Measurements from ENCODE around the gene CCDC198.

The CCDC198 gene

GRCh38 chr14:57462551-57462950 lies 31.1 kb downstream of the CCDC198 start:
- DNase-seq = no peak

GRCh38 chr14:57461777-57462320 lies 31.8 kb downstream of the CCDC198 start:
- DNase-seq = no peak

DNA sequence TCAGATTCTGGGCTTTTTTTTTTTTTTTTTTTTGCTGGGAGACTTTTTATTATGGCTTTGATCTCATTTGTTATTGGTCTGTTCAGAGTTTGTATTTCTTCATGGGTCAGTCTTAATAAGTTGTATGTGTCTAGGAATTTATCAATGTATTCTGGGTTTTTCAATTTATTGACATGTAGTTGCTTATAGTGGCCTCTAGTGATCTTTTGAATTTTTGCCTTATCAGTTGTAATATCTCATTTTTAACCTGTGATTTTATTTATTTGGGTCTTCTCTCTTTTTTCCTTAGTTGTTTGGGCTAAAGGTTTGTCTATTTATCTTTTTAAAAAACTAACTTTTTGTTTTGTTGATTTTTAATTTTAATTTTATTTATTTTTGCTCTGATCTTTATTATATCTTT lies 57.7 kb downstream of the CCDC198 start:
- DNase-seq = no peak

DNA sequence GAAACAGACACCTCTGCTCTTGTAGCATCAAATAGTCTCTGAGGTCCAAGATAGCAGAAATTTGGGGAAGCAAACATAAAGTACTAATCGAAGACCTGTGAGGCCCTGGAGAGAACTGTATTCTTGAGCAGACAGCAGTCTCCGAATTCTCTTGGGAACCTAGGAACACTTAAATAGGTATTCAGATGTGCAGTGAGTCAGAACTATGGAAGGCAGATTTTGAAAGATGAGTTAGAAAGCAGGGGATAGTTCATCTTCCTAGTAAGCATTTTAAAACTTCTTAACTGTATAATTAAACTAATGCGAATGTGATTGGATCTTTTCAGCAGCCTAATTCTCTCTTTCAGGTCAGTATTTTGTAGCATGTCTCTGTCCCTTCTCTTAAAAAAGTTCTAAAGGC lies 72.7 kb downstream of the CCDC198 start:
- no peak for DNase-seq

GRCh38 chr14:57420033-57420432 lies 73.6 kb downstream of the CCDC198 start:
- no peak for DNase-seq
